Measurements from ENCODE around the gene CASP12.

Gene CASP12

GRCh38 chr11:104907521-104908185 is 9.4 kb upstream of the CASP12 start:
- no peak for TF ChIP-seq GATA3 (IDR thresholded peaks at IDR 0.05; ENCODE audit: low read depth, low read length)
- TF ChIP-seq GATA2 (IDR thresholded peaks at IDR 0.05; ENCODE audit: low read depth, low read length) = no peak

GRCh38 chr11:104905271-104905670 is 7.0 kb upstream of the CASP12 start:
- no peak for TF ChIP-seq GATA2 (IDR thresholded peaks at IDR 0.05; ENCODE audit: low read depth, low read length)

GRCh38 chr11:104899226-104899625 is 966 bp upstream of the CASP12 start:
- TF ChIP-seq GATA2 (IDR thresholded peaks at IDR 0.05; ENCODE audit: low read depth, low read length) (no peak), GATA3 (IDR thresholded peaks at IDR 0.05; ENCODE audit: low read depth, low read length) (no peak)

- TF ChIP-seq GATA3 (IDR thresholded peaks at IDR 0.05; ENCODE audit: low read depth, low read length) (no peak), GATA2 (IDR thresholded peaks at IDR 0.05; ENCODE audit: low read depth, low read length) (no peak)
Measured at GRCh38 chr11:104898685-104899013, 389 bp upstream of the CASP12 start.

- TF ChIP-seq GATA2 (IDR thresholded peaks at IDR 0.05; ENCODE audit: low read depth, low read length) (no peak), GATA3 (IDR thresholded peaks at IDR 0.05; ENCODE audit: low read depth, low read length) (no peak)
Measured at GRCh38 chr11:104895634-104896033, 2.6 kb downstream of the CASP12 start.

GRCh38 chr11:104893876-104894275 is 4.4 kb downstream of the CASP12 start:
- TF ChIP-seq GATA3 (IDR thresholded peaks at IDR 0.05; ENCODE audit: low read depth, low read length) = no peak
- TF ChIP-seq GATA2 (IDR thresholded peaks at IDR 0.05; ENCODE audit: low read depth, low read length) = no peak

GRCh38 chr11:104892723-104893511 is 5.3 kb downstream of the CASP12 start:
- TF ChIP-seq GATA2 (IDR thresholded peaks at IDR 0.05; ENCODE audit: low read depth, low read length) (no peak), GATA3 (IDR thresholded peaks at IDR 0.05; ENCODE audit: low read depth, low read length) (no peak)

DNA sequence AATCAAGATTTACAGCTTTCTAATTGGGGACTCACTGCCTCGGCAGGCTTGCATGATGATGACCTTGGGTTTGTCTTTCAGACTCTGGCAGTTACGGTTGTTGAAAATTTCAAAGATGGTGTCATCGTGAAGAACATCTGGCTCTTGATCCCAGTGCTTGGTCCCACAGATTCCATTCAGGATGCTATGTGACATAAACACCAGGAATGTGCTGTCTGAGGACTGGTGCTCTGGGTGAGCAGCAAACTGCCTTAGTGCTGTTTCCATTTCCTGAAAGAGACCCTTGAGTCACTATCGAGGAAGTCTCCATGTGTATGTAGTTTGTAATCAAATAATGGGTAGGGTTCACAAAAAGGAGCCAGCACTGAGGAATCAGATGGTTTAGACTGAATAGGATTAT is 7.1 kb downstream of the CASP12 start:
- TF ChIP-seq GATA3 (IDR thresholded peaks at IDR 0.05; ENCODE audit: low read depth, low read length) = no peak
- TF ChIP-seq GATA2 (IDR thresholded peaks at IDR 0.05; ENCODE audit: low read depth, low read length) = no peak

GRCh38 chr11:104883342-104883741 is 14.9 kb downstream of the CASP12 start:
- TF ChIP-seq GATA2 (IDR thresholded peaks at IDR 0.05; ENCODE audit: low read depth, low read length) (no peak), GATA3 (IDR thresholded peaks at IDR 0.05; ENCODE audit: low read depth, low read length) (no peak)

DNA sequence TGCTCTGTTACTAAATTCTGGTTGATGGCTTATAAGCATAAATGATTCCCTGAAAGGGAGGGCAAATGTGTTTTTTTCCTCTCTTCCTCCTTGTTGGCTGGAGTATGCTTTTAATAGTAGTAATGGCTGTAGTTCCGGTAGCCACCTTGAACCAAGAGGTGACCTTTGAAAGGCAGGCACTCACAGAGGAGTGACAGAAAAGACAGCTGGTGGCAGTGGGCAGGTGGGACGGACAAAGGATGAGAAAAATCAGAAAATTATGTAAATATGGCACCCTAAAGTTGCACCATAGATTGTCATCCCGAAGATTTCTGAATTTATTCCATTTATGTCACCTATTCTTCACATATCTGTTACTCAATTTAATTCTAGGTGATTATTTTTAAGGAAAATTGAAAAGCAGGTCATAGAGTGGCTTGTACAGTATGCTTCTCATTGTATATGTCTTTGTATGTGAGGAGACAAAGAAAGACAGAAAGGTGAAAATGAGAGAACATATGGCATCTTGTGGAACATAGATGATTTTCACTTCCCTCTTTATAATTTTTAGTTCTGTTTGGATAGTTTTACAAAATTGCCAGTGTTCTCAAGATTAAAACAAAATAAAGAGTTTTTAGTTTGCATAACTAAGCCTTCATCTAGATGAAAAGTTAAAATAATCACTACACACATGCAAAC is 17.0 kb downstream of the CASP12 start:
- TF ChIP-seq GATA2 (IDR thresholded peaks at IDR 0.05; ENCODE audit: low read depth, low read length) = no peak
- no peak for TF ChIP-seq GATA3 (IDR thresholded peaks at IDR 0.05; ENCODE audit: low read depth, low read length)

DNA sequence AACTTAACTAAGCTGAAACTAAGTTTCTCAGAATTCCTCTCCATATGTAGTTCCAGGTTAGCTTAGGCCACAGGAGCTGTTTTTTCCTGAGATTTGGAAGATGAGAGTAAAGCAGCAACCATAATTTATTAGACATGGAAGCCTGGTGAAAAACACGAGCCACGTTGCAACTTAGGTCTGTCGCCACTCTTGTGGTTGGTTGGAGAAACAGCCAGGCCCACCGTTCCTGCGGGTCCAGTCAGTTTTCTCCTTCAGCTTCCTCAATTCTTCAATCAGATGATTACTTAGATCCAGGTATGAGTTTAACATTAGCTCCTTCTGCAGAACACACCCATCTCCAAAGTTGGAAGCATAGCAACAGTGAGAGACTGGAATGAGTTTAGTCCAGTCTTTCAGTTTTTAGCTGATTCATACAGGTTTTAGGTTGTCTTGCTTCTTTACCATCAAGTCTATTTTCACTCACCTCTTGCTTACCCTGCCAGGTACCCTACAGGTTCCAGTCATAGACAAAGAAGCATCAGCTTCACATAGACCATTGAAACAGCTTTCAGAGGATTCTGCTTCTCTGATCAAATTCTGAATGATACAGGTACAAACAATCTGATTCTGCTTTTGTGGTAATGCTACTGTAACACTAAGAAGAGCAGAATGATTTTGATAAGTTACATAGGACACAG is 18.6 kb downstream of the CASP12 start:
- no peak for TF ChIP-seq GATA3 (IDR thresholded peaks at IDR 0.05; ENCODE audit: low read depth, low read length)
- no peak for TF ChIP-seq GATA2 (IDR thresholded peaks at IDR 0.05; ENCODE audit: low read depth, low read length)

DNA sequence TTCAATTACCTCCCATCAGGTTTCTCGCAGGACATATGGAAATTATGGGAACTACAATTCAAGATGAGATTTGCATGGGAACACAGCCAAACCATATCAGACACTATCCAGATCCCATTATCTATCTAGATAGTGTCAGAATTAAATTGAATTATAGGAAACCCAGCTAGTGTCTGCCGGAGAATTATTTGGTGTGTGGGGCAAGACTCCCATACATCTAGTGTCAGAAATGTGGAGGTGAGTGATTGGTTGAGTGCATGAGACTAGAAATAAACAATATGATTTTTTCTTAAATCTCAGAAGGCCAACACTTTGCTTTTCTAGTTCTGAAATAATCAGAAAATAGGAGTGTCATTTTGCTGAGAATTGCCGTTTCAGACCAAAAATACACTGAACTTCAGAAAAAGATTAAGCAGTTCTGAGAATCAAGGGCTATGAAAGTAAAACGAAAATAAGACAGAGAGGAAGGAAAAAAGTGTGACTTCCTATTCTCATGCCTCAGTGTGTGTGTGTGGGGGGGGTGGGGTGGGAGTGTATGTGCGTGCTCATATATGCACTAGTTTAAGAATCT is 21.3 kb downstream of the CASP12 start:
- TF ChIP-seq GATA2 (IDR thresholded peaks at IDR 0.05; ENCODE audit: low read depth, low read length) = peak; percentile 77
- peak; percentile 83 for TF ChIP-seq GATA3 (IDR thresholded peaks at IDR 0.05; ENCODE audit: low read depth, low read length)

- TF ChIP-seq GATA2 (IDR thresholded peaks at IDR 0.05; ENCODE audit: low read depth, low read length) = no peak
- no peak for TF ChIP-seq GATA3 (IDR thresholded peaks at IDR 0.05; ENCODE audit: low read depth, low read length)
Measured at GRCh38 chr11:104876324-104876723, 21.9 kb downstream of the CASP12 start.

- TF ChIP-seq GATA2 (IDR thresholded peaks at IDR 0.05; ENCODE audit: low read depth, low read length) = no peak
- no peak for TF ChIP-seq GATA3 (IDR thresholded peaks at IDR 0.05; ENCODE audit: low read depth, low read length)
Measured at GRCh38 chr11:104873252-104873651, 25.0 kb downstream of the CASP12 start.
